HepG2 (cell line): Measurements from ENCODE around the gene AHCYL2.

Source experiments
- NONO ChIP-seq, 2 experiments: fragments of 450-650 bp in 1 of 2; sonication (generic) in 1 of 2; formaldehyde crosslinking in 1 of 2; IDR thresholded peaks in 1 of 2; conservative IDR thresholded peaks in 1 of 2; 2 replicates each; pipeline versions ENCODE4 v1.6.1 to v1.8.0; 2017 to 2022; ENCODE audit warnings: mild to moderate bottlenecking in 1 of 2, missing genetic modification reagents in 1 of 2, moderate library complexity in 1 of 2
- SIN3A ChIP-seq: IDR thresholded peaks from 2 replicates; pipeline ENCODE4 v1.6.1; 2011; ENCODE audit warnings: low read depth, mild to moderate bottlenecking, control low read depth, low read length, borderline replicate concordance
- TCF7L2 ChIP-seq: IDR thresholded peaks from 2 replicates; pipeline ENCODE4 v1.6.1; 2011; ENCODE audit warnings: mild to moderate bottlenecking, low read depth, low read length, moderate library complexity
- ZFP36 ChIP-seq: fragments of 150-350 bp; IDR thresholded peaks from 2 replicates; pipeline ENCODE4 v1.6.1; 2018; ENCODE audit warnings: borderline replicate concordance, low read length, low read depth; ENCODE audit not compliant: partially characterized antibody
- ZFP62 ChIP-seq: sonication (generic); formaldehyde crosslinking; IDR thresholded peaks from 2 replicates; pipeline ENCODE4 v1.4.0; 2020; ENCODE audit warnings: missing genetic modification reagents
- ZNF136 ChIP-seq: sonication (generic); formaldehyde crosslinking; IDR thresholded peaks from 2 replicates; pipeline ENCODE4 v1.8.1; 2022; ENCODE audit warnings: low read depth, mild to moderate bottlenecking, moderate library complexity, missing genetic modification reagents
- ZNF138 ChIP-seq: sonication (generic); formaldehyde crosslinking; IDR thresholded peaks from 2 replicates; pipeline ENCODE4 v1.5.0; 2020; ENCODE audit warnings: mild to moderate bottlenecking, low read depth, missing genetic modification reagents
- ZNF232 ChIP-seq: sonication (generic); formaldehyde crosslinking; IDR thresholded peaks from 2 replicates; pipeline ENCODE4 v1.4.0; 2020; ENCODE audit warnings: missing genetic modification reagents, borderline replicate concordance
- TF ChIP-seq, protein P1 (sequence below): sonication (generic); formaldehyde crosslinking; IDR thresholded peaks from 2 replicates; pipeline ENCODE4 v1.5.0; 2020; ENCODE audit warnings: mild to moderate bottlenecking, missing genetic modification reagents, moderate library complexity
- TF ChIP-seq, protein P2 (sequence below): sonication (generic); formaldehyde crosslinking; IDR thresholded peaks from 2 replicates; pipeline ENCODE4 v1.8.1; 2022; ENCODE audit warnings: low read depth, mild to moderate bottlenecking, missing genetic modification reagents
- TF ChIP-seq, protein P3 (sequence below): sonication (generic); formaldehyde crosslinking; IDR thresholded peaks from 2 replicates; pipeline ENCODE4 v1.9.0; 2021; ENCODE audit warnings: missing genetic modification reagents, mild to moderate bottlenecking, borderline replicate concordance

DNA sequence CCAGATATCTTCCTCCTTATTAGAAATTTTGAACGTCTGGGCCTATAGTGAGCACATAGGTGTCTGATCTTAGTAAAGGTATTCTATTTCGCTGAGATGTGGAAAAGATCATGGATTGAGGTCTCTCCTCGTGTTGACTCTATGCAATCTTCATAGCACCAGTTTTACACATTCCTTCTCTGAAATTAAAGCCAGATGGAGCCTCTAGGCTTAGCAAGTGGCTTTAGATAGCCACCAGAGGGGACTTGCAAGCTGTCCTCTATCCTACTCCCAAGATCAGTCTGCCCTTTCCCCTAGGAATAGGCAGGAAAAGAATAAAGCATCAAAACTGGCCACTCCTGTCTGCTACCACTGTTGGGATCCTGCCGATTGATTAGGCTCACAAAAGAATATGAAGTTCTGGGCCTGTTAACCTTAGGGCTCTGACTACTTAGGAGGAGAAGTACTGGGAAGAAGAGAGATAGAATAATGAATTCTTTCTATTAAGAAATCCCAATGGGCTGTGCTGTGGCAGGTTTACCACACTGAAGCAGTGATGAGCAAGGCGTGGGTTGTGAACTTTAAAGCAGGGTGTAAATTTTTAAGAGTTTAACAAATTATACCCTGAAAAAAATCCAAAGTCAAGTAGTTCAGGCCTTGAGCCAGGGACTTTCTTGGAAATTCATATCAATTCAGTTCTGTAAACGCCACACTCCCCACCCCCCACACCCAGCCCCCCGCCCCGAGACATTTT is 207.2 kb downstream of the AHCYL2 start:
- TF ChIP-seq ZNF138 (CRISPR knock-in tag) (no peak), NONO (IDR thresholded peaks at IDR 0.05) (no peak), NONO (CRISPR knock-in tag; conservative IDR thresholded peaks at IDR 0.05) (no peak), ZNF232 (CRISPR knock-in tag) (no peak), ZFP36 (no peak), ZFP62 (CRISPR knock-in tag) (no peak), ZNF136 (CRISPR knock-in tag) (no peak), SIN3A (no peak), TCF7L2 (no peak)
- TF ChIP-seq, protein P1, sequence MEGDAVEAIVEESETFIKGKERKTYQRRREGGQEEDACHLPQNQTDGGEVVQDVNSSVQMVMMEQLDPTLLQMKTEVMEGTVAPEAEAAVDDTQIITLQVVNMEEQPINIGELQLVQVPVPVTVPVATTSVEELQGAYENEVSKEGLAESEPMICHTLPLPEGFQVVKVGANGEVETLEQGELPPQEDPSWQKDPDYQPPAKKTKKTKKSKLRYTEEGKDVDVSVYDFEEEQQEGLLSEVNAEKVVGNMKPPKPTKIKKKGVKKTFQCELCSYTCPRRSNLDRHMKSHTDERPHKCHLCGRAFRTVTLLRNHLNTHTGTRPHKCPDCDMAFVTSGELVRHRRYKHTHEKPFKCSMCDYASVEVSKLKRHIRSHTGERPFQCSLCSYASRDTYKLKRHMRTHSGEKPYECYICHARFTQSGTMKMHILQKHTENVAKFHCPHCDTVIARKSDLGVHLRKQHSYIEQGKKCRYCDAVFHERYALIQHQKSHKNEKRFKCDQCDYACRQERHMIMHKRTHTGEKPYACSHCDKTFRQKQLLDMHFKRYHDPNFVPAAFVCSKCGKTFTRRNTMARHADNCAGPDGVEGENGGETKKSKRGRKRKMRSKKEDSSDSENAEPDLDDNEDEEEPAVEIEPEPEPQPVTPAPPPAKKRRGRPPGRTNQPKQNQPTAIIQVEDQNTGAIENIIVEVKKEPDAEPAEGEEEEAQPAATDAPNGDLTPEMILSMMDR (CRISPR knock-in tag) = no peak
- TF ChIP-seq, protein P2, sequence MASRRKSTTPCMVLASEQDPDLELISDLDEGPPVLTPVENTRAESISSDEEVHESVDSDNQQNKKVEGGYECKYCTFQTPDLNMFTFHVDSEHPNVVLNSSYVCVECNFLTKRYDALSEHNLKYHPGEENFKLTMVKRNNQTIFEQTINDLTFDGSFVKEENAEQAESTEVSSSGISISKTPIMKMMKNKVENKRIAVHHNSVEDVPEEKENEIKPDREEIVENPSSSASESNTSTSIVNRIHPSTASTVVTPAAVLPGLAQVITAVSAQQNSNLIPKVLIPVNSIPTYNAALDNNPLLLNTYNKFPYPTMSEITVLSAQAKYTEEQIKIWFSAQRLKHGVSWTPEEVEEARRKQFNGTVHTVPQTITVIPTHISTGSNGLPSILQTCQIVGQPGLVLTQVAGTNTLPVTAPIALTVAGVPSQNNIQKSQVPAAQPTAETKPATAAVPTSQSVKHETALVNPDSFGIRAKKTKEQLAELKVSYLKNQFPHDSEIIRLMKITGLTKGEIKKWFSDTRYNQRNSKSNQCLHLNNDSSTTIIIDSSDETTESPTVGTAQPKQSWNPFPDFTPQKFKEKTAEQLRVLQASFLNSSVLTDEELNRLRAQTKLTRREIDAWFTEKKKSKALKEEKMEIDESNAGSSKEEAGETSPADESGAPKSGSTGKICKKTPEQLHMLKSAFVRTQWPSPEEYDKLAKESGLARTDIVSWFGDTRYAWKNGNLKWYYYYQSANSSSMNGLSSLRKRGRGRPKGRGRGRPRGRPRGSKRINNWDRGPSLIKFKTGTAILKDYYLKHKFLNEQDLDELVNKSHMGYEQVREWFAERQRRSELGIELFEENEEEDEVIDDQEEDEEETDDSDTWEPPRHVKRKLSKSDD = no peak
- TF ChIP-seq, protein P3, sequence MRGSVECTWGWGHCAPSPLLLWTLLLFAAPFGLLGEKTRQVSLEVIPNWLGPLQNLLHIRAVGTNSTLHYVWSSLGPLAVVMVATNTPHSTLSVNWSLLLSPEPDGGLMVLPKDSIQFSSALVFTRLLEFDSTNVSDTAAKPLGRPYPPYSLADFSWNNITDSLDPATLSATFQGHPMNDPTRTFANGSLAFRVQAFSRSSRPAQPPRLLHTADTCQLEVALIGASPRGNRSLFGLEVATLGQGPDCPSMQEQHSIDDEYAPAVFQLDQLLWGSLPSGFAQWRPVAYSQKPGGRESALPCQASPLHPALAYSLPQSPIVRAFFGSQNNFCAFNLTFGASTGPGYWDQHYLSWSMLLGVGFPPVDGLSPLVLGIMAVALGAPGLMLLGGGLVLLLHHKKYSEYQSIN = no peak
